Thoracic aorta (tissue), 2 donors: ENCODE results near the gene TMEM145. TPM values are rescaled to one million over a fixed set of nuclear protein-coding genes. Genes with fewer than 3 reads are reported as not detected.
A peak's percentile ranks its signal among the peaks of the same experiment; 100 is the strongest.

ENCODE experiments used
- ATAC-seq: fragments of 150-250 bp; one replicate; pipeline ENCODE4 v1.8.0; 2017; ENCODE audit warnings: low read depth; ENCODE audit not compliant: insufficient number of reproducible peaks, low FRiP score
- DNase-seq: peaks from one replicate; pipeline ENCODE4 v3.0.0-alpha.2; 2020; ENCODE audit warnings: low spot score
- H3K27ac ChIP-seq, 2 donors: fragments of 200-600 bp; sonication (generic); 1 replicate in 1 of 2; 2 replicates in 1 of 2; pipeline ENCODE4 v1.5.1; 2016; ENCODE audit warnings: mild to moderate bottlenecking in 2 of 2, moderate library complexity in 2 of 2
- H3K27me3 ChIP-seq: fragments of 200-600 bp; sonication (generic); replicated peaks from 2 replicates; pipeline ENCODE4 v1.6.0; 2016; ENCODE audit warnings: mild to moderate bottlenecking; ENCODE audit not compliant: insufficient read depth
- H3K36me3 ChIP-seq: fragments of 200-600 bp; sonication (generic); one replicate; pipeline ENCODE4 v1.5.1; 2016
- H3K4me1 ChIP-seq, 2 donors: fragments of 200-600 bp; sonication (generic); 1 replicate in 1 of 2; 2 replicates in 1 of 2; pipeline versions ENCODE4 v1.5.1 to v1.6.0; 2016; ENCODE audit warnings: low read depth in 2 of 2, mild to moderate bottlenecking in 1 of 2; ENCODE audit not compliant: control insufficient read depth in 1 of 2
- H3K4me3 ChIP-seq: fragments of 200-600 bp; sonication (generic); 2 replicates; pipeline ENCODE4 v1.5.1; 2016; ENCODE audit warnings: mild to moderate bottlenecking
- H3K9me3 ChIP-seq: fragments of 200-600 bp; sonication (generic); 2 replicates; pipeline ENCODE4 v1.5.1; 2016
- total RNA-seq, 2 donors: library from RNA; depleted of rRNA; stranded (reverse); fragments of >200 nt; gene quantifications; one replicate each; pipeline versions ENCODE4 v1.1.0 to v1.2.3, GENCODE V29; 2016
- TF ChIP-seq, protein P1 (sequence below): fragments of 200-600 bp; sonication (generic); IDR thresholded peaks from one replicate; pipeline ENCODE4 v1.5.1; 2019; ENCODE audit warnings: antibody characterized with exemption

Gene TMEM145
- total RNA-seq, 2 donors from 2014 or later: not detected

- H3K4me1 ChIP-seq: peaks cover 9 to 21% of the 10 kb centered on the region in 2 donors
- TF ChIP-seq, protein P1, sequence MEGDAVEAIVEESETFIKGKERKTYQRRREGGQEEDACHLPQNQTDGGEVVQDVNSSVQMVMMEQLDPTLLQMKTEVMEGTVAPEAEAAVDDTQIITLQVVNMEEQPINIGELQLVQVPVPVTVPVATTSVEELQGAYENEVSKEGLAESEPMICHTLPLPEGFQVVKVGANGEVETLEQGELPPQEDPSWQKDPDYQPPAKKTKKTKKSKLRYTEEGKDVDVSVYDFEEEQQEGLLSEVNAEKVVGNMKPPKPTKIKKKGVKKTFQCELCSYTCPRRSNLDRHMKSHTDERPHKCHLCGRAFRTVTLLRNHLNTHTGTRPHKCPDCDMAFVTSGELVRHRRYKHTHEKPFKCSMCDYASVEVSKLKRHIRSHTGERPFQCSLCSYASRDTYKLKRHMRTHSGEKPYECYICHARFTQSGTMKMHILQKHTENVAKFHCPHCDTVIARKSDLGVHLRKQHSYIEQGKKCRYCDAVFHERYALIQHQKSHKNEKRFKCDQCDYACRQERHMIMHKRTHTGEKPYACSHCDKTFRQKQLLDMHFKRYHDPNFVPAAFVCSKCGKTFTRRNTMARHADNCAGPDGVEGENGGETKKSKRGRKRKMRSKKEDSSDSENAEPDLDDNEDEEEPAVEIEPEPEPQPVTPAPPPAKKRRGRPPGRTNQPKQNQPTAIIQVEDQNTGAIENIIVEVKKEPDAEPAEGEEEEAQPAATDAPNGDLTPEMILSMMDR: no peak
- no peak for ATAC-seq
- no peak for DNase-seq
- no peaks in the 10 kb centered on the region for H3K9me3 ChIP-seq
- H3K27ac ChIP-seq: no peak overlapping the region
- peaks cover 74% of the 10 kb centered on the region for H3K36me3 ChIP-seq
- H3K27me3 ChIP-seq: no peaks in the 10 kb centered on the region
- H3K4me3 ChIP-seq: no peak overlapping the region
Observed at GRCh38 chr19:42290136-42290522, 23.0 kb upstream of the TMEM145 start.

GRCh38 chr19:42290523-42291434 lies 22.3 kb upstream of the TMEM145 start:
- peaks cover 5 to 14% of the 10 kb centered on the region in 2 donors for H3K4me1 ChIP-seq
- no peaks in the 10 kb centered on the region for H3K27me3 ChIP-seq
- no peak overlapping the region for H3K4me3 ChIP-seq
- DNase-seq (no peak), ATAC-seq (no peak)
- H3K36me3 ChIP-seq: peaks cover 74% of the 10 kb centered on the region
- TF ChIP-seq, protein P1: peak; percentile 48
- H3K27ac ChIP-seq: no peak overlapping the region
- no peaks in the 10 kb centered on the region for H3K9me3 ChIP-seq

DNA sequence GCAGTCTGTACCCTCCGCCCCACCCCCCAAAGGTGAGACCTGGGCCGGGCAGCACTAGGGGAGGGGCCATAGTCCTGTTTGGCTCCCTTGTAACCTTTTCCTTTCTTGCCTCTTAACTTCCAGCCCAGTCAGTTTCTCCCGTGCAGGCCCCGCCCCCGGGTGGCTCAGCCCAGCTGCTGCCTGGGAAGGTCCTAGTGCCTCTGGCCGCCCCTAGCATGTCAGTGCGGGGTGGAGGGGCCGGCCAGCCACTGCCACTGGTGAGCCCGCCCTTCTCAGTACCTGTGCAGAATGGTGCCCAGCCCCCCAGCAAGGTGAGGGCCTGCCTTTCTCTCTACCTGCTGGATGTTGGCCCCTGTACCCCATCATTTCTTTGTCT lies 21.7 kb upstream of the TMEM145 start:
- Histone ChIP-seq H3K9me3 (no peaks in the 10 kb centered on the region), H3K4me3 (no peak overlapping the region), H3K4me1 (peaks cover 0 to 9% of the 10 kb centered on the region in 2 donors), H3K27ac (no peak overlapping the region), H3K36me3 (peaks cover 74% of the 10 kb centered on the region), H3K27me3 (no peaks in the 10 kb centered on the region)
- ATAC-seq: no peak
- TF ChIP-seq, protein P1: no peak
- no peak for DNase-seq

- Histone ChIP-seq H3K4me1 (peaks cover 0 to under 1% of the 10 kb centered on the region in 2 donors), H3K4me3 (no peak overlapping the region), H3K9me3 (no peaks in the 10 kb centered on the region), H3K36me3 (peaks cover 70% of the 10 kb centered on the region), H3K27me3 (no peaks in the 10 kb centered on the region), H3K27ac (no peak overlapping the region)
- no peak for ATAC-seq
- TF ChIP-seq, protein P1: no peak
- no peak for DNase-seq
Observed at GRCh38 chr19:42292042-42292960, 20.8 kb upstream of the TMEM145 start.

DNA sequence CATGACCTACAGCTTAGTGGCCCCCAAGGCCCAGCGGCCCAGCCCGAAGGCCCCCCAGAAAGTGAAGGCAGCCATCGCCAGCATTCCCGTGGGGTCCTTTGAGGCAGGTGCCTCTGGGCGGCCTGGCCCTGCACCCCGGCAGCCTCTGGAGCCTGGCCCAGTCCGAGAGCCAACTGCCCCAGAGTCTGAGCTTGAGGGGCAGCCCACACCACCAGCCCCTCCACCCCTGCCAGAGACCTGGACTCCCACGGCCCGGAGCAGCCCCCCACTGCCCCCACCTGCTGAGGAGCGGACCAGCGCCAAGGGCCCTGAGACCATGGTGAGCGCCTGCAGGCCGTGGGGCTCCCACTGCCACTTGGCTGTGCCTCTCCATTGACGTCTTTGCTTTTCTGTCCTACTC lies 20.1 kb upstream of the TMEM145 start:
- Histone ChIP-seq H3K4me1 (no peaks in the 10 kb centered on the region), H3K9me3 (no peaks in the 10 kb centered on the region), H3K36me3 (peaks cover 63% of the 10 kb centered on the region), H3K4me3 (no peak overlapping the region), H3K27ac (no peak overlapping the region), H3K27me3 (no peaks in the 10 kb centered on the region)
- TF ChIP-seq, protein P1: no peak
- DNase-seq (no peak), ATAC-seq (no peak)
